Calu3 (cell line): ENCODE results near the gene TMC2. TPM values are rescaled to one million over a fixed set of nuclear protein-coding genes. Genes with fewer than 3 reads are reported as not detected.

ENCODE experiments used
- BruUV-seq: library from RNA; stranded (reverse); fragments of 400-500 nt; replicated peaks from 2 replicates; lab custom pipeline; 2021; lab: Mats Ljungman, UMichigan
- CTCF ChIA-PET: fragments of 300-600 bp; sonication (Branson Sonifier 250); formaldehyde crosslinking; loops from one replicate; lab custom pipeline; 2022; ENCODE audit warnings: antibody characterized with exemption; lab: Charles Lee
- DNase-seq: peaks from one replicate; pipeline ENCODE4 v3.0.0; 2022
- H3K27ac Mint-ChIP-seq: one replicate; pipeline ENCODE4 v1.8.0; 2022; ENCODE audit warnings: mixed read lengths; ENCODE audit not compliant: unreplicated experiment
- H3K27me3 Mint-ChIP-seq: one replicate; pipeline ENCODE4 v1.8.0; 2022; ENCODE audit warnings: mixed read lengths; ENCODE audit not compliant: unreplicated experiment
- H3K36me3 Mint-ChIP-seq: one replicate; pipeline ENCODE4 v1.8.0; 2022; ENCODE audit warnings: mild to moderate bottlenecking, moderate library complexity, mixed read lengths; ENCODE audit not compliant: insufficient read depth, unreplicated experiment
- H3K4me1 Mint-ChIP-seq: one replicate; pipeline ENCODE4 v1.8.0; 2022; ENCODE audit warnings: mild to moderate bottlenecking, low read depth, mixed read lengths; ENCODE audit not compliant: unreplicated experiment
- H3K4me3 Mint-ChIP-seq: one replicate; pipeline ENCODE4 v1.8.0; 2022; ENCODE audit warnings: mild to moderate bottlenecking, low read depth, moderate library complexity, mixed read lengths; ENCODE audit not compliant: unreplicated experiment
- H3K9me3 Mint-ChIP-seq: one replicate; pipeline ENCODE4 v1.8.0; 2022; ENCODE audit warnings: low read depth, mixed read lengths; ENCODE audit not compliant: unreplicated experiment
- intact Hi-C: fragments of 100-400 bp; cut with micrococcal nuclease; formaldehyde crosslinking; loops from one replicate; pipeline ENCODE4 v1.10.0; 2022; ENCODE audit not compliant: unreplicated experiment
- total RNA-seq: library from RNA; stranded (reverse); gene quantifications from 2 replicates; pipeline ENCODE4 v1.2.3, GENCODE V29; 2022
- TF ChIP-seq, protein P1 (sequence below): fragments of 200-600 bp; IDR thresholded peaks from one replicate; pipeline ENCODE4 v1.8.0; 2022; ENCODE audit warnings: antibody characterized with exemption; ENCODE audit not compliant: unreplicated experiment

Gene TMC2
- total RNA-seq, 1 experiment from 2014 or later = not detected

DNA sequence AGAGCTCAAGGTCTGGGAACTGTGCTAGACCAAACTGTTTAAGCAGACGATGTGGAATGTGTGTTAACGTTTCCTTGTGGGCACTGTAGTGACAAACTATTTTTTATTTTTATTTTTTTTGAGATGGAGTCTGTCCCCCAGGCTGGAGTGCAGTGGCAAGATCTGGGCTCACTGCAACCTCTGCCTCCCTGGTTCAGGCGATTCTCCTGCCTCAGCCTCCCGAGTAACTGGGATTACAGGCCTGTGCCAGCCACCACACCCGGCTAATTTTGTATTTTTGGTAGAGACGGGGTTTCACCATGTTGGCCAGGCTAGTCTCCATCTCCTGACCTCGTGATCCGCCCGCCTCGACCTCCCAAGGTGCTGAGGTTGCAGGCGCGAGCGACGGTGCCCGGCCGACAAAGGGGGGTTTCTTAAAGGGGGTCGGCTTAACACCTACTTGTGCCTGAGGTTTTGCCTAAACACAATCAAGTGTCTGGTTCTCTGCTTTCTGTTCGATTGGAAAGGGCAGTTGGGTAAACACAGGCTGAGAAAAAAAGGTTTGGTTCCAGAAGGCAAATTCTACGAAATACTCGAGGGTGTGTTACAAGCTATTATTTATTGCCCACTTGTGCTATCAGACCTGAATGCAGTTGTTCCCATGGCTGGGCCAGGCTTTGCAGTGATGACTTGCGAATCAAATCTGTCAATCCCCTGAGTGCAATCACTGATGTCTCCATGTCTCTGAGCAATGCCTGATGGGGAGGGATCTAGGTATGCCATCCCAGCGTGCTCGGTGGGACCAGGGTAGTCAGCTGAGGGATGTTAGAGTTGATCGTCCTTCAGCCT, 117.4 kb downstream of the TMC2 start:
- Mint-ChIP-seq H3K36me3 (peaks cover 54% of the 10 kb centered on the region), H3K27me3 (no peaks in the 10 kb centered on the region), H3K4me3 (peak overlapping the region; percentile 81), H3K9me3 (no peaks in the 10 kb centered on the region), H3K27ac (no peak overlapping the region), H3K4me1 (peaks cover 9% of the 10 kb centered on the region)
- CTCF ChIA-PET = interaction anchor here (0.6 kb wide), 1 partner anchor 856 kb away, joined by 8 read pairs; no protein-coding TSS in a partner anchor
- intact Hi-C loops = no loop called here
- no TSS peak for BruUV-seq
- TF ChIP-seq, protein P1, sequence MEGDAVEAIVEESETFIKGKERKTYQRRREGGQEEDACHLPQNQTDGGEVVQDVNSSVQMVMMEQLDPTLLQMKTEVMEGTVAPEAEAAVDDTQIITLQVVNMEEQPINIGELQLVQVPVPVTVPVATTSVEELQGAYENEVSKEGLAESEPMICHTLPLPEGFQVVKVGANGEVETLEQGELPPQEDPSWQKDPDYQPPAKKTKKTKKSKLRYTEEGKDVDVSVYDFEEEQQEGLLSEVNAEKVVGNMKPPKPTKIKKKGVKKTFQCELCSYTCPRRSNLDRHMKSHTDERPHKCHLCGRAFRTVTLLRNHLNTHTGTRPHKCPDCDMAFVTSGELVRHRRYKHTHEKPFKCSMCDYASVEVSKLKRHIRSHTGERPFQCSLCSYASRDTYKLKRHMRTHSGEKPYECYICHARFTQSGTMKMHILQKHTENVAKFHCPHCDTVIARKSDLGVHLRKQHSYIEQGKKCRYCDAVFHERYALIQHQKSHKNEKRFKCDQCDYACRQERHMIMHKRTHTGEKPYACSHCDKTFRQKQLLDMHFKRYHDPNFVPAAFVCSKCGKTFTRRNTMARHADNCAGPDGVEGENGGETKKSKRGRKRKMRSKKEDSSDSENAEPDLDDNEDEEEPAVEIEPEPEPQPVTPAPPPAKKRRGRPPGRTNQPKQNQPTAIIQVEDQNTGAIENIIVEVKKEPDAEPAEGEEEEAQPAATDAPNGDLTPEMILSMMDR = no peak
- DNase-seq = no peak

DNA sequence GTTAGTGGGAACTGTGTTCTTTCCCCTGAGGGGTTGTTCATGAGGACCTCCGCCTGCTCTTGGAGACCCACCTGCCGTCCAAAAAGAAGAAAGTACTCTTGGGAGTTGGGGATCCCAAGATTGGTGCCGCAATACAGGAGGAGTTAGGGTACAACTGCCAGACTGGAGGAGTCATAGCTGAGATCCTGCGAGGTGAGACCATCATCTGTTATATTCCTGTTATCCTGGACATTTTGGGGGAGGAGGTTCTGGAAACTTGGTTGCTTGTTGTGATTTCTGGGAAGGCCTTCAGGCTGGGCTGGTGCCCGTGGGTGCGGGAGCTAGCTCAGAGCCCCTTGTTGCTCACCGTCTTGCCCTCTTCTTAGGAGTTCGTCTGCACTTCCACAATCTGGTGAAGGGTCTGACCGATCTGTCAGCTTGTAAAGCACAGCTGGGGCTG, 118.0 kb downstream of the TMC2 start:
- TF ChIP-seq, protein P1 = no peak
- no peak overlapping the region for H3K27ac Mint-ChIP-seq
- peaks cover 59% of the 10 kb centered on the region for H3K36me3 Mint-ChIP-seq
- no peak for DNase-seq
- H3K9me3 Mint-ChIP-seq = no peaks in the 10 kb centered on the region
- H3K27me3 Mint-ChIP-seq = no peaks in the 10 kb centered on the region
- H3K4me3 Mint-ChIP-seq = peak overlapping the region; percentile 81
- CTCF ChIA-PET = interaction anchor here (0.6 to 1.5 kb wide), 2 partner anchors 9 to 857 kb away, joined by 5 to 8 read pairs; partner anchors contain the start of gene IDH3B
- intact Hi-C loops = no loop called here
- BruUV-seq = no TSS peak
- H3K4me1 Mint-ChIP-seq = peaks cover 9% of the 10 kb centered on the region

DNA sequence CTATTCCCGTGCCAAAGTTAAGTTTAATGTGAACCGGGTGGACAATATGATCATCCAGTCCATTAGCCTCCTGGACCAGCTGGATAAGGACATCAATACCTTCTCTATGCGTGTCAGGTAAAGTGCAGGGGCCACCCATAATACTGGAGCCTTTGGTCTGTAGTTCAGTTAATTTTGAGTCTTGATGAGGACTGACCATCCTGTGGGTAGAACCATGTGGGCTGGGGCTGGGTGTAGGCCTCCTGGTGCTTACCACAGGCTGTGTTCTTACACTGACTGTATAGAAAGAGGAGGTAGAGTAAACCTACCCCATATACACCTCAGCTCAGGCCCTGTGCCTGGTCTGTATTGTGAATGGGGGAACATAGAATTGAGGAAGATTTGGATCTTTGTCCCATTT, 118.5 kb downstream of the TMC2 start:
- TF ChIP-seq, protein P1 = no peak

DNA sequence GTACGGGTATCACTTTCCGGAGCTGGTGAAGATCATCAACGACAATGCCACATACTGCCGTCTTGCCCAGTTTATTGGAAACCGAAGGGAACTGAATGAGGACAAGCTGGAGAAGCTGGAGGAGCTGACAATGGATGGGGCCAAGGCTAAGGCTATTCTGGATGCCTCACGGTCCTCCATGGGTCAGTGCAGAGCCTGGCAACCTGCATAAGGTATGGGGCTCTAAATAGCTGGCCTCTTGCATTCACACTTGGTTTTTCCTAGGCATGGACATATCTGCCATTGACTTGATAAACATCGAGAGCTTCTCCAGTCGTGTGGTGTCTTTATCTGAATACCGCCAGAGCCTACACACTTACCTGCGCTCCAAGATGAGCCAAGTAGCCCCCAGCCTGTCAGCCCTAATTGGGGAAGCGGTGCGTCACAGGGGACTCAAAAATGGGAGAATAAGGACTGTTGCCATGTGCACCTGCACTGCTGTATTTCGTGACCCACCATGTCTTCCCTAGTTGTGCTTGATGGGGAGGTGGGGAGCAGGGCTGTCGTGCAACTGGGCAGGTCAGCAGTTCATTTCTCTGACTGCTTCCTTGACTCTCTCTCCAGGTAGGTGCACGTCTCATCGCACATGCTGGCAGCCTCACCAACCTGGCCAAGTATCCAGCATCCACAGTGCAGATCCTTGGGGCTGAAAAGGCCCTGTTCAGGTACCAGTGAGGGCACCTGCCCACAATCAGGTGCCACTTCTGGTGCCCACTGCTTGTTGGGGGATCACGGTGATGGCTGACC, 119.2 kb downstream of the TMC2 start:
- CTCF ChIA-PET = interaction anchor here (1.5 kb wide), 1 partner anchor 8 kb away, joined by 5 read pairs; the partner anchor contains the start of gene IDH3B
- TF ChIP-seq, protein P1 = no peak
- peaks cover 9% of the 10 kb centered on the region for H3K4me1 Mint-ChIP-seq
- no peak overlapping the region for H3K4me3 Mint-ChIP-seq
- DNase-seq = no peak
- H3K27ac Mint-ChIP-seq = no peak overlapping the region
- H3K36me3 Mint-ChIP-seq = peaks cover 62% of the 10 kb centered on the region
- H3K27me3 Mint-ChIP-seq = no peaks in the 10 kb centered on the region
- no peaks in the 10 kb centered on the region for H3K9me3 Mint-ChIP-seq
- intact Hi-C loops = no loop called here
- BruUV-seq = no TSS peak

More for the DNA sequence above, 118.5 kb downstream of the TMC2 start:
- no peaks in the 10 kb centered on the region for H3K27me3 Mint-ChIP-seq
- H3K4me3 Mint-ChIP-seq = peak overlapping the region; percentile 81
- H3K36me3 Mint-ChIP-seq = peaks cover 59% of the 10 kb centered on the region
- CTCF ChIA-PET = interaction anchor here (0.6 to 1.5 kb wide), 2 partner anchors 9 to 857 kb away, joined by 5 to 8 read pairs; partner anchors contain the start of gene IDH3B
- H3K4me1 Mint-ChIP-seq = peaks cover 9% of the 10 kb centered on the region
- DNase-seq = no peak
- intact Hi-C loops = no loop called here
- no peak overlapping the region for H3K27ac Mint-ChIP-seq
- no peaks in the 10 kb centered on the region for H3K9me3 Mint-ChIP-seq
- no TSS peak for BruUV-seq
